Colonic mucosa (tissue), 4 donors: ENCODE results near the gene STK32B. TPM values are rescaled to one million over a fixed set of nuclear protein-coding genes. Genes with fewer than 3 reads are reported as not detected.

Experiments
- DNase-seq: peaks from one replicate; pipeline ENCODE4 v3.0.0-alpha.2; 2020
- H3K27ac ChIP-seq: fragments of 200-600 bp; one replicate; pipeline ENCODE4 v1.8.0; 2021
- H3K27me3 ChIP-seq: fragments of 200-600 bp; one replicate; pipeline ENCODE4 v1.8.0; 2021
- H3K36me3 ChIP-seq: fragments of 200-600 bp; one replicate; pipeline ENCODE4 v1.8.0; 2021
- H3K4me1 ChIP-seq: fragments of 200-600 bp; one replicate; pipeline ENCODE4 v1.8.0; 2021; ENCODE audit warnings: mild to moderate bottlenecking
- H3K4me3 ChIP-seq: fragments of 200-600 bp; one replicate; pipeline ENCODE4 v1.8.0; 2021
- H3K9ac ChIP-seq, 2 donors: one replicate each; pipeline ENCODE4 v1.7.0; 2013; ENCODE audit warnings: control low read depth in 2 of 2, low read depth in 2 of 2, low read length in 2 of 2
- H3K9me3 ChIP-seq: fragments of 200-600 bp; one replicate; pipeline ENCODE4 v1.8.0; 2021
- intact Hi-C: fragments of 100-400 bp; cut with DNase I; formaldehyde crosslinking; loops from one replicate; pipeline ENCODE4 v1.14.1; 2022
- total RNA-seq, 2 donors: library from RNA; stranded (reverse); fragmentation: NEBNext Ultra II Directional in 1 of 2; extraction: Animal tissue kit (Norgen Biotek cat#: 25700) in 1 of 2; gene quantifications; one replicate each; pipeline ENCODE4 v1.2.1, GENCODE V29; 2021
- TF ChIP-seq, protein P1 (sequence below): fragments of 200-600 bp; IDR thresholded peaks from one replicate; pipeline ENCODE4 v1.8.0; 2022; ENCODE audit warnings: antibody characterized with exemption, mild to moderate bottlenecking
- donor health status: healthy.
- donor health status: DM: no; HTN: no; CAD: no.
- donor health status: DM: no; HTN: no; CAD: no.

The STK32B gene
- total RNA-seq, 2 donors from 2014 or later: 0.64 to 0.82 TPM

DNA sequence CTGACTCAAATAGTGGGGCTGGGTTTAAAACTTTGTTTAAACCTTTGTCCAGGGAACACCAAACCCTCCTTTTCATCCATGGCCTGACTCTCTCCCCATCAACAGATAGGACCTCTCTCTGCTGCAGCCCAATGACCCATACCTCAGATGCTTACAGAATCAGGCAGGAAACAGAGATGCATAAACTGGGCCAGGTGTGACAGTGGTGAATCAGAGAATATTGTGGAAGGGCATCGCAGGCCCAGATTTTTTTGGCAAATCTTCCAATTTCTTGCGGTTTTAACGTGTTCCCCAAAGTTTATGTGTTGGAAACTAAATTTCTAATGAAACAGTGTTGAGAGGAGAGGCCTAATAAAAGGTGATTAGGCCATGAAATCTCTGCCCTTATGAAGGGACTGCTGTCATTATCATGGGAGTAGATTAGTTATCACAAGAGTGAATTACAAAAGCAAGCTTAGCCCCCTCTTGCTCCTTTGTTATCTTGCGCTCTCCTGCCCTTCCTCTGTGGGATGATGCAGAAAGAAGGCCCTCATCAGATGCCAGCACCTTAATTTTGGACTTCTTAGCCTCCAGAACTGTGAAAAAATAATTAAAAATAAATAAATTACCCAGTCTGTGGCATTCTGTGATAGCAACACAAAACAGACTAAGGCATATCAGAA, 82.8 kb downstream of the STK32B start:
- Histone ChIP-seq H3K27ac (no peak overlapping the region), H3K27me3 (no peaks in the 10 kb centered on the region), H3K9ac (no peak overlapping the region), H3K36me3 (no peaks in the 10 kb centered on the region), H3K9me3 (no peaks in the 10 kb centered on the region), H3K4me1 (no peaks in the 10 kb centered on the region), H3K4me3 (no peak overlapping the region)
- DNase-seq: no peak
- intact Hi-C loops: no loop called here
- TF ChIP-seq, protein P1, sequence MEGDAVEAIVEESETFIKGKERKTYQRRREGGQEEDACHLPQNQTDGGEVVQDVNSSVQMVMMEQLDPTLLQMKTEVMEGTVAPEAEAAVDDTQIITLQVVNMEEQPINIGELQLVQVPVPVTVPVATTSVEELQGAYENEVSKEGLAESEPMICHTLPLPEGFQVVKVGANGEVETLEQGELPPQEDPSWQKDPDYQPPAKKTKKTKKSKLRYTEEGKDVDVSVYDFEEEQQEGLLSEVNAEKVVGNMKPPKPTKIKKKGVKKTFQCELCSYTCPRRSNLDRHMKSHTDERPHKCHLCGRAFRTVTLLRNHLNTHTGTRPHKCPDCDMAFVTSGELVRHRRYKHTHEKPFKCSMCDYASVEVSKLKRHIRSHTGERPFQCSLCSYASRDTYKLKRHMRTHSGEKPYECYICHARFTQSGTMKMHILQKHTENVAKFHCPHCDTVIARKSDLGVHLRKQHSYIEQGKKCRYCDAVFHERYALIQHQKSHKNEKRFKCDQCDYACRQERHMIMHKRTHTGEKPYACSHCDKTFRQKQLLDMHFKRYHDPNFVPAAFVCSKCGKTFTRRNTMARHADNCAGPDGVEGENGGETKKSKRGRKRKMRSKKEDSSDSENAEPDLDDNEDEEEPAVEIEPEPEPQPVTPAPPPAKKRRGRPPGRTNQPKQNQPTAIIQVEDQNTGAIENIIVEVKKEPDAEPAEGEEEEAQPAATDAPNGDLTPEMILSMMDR: no peak

DNA sequence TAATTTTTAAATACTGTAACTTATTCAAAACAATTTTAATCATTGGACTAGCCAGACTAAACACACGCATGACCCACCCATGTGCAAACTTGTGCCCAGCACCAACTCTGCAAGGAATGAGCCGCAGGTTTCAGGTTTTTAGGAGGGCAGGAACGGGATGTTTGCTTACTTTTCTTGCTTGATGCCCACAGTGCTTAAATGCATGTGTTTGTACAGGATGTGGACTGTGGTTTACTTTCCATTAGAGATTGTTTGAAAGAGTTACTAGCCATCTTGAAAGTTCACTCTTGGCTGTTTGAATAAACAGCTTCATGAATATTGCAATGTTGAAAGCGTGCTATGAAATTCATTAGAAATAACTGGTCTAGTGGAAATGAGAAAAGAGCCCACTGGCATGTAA, 83.3 kb downstream of the STK32B start:
- intact Hi-C loops: no loop called here
- H3K9ac ChIP-seq: no peak overlapping the region
- DNase-seq: no peak
- no peaks in the 10 kb centered on the region for H3K9me3 ChIP-seq
- no peaks in the 10 kb centered on the region for H3K27me3 ChIP-seq
- no peak overlapping the region for H3K27ac ChIP-seq
- no peaks in the 10 kb centered on the region for H3K4me1 ChIP-seq
- no peaks in the 10 kb centered on the region for H3K36me3 ChIP-seq
- H3K4me3 ChIP-seq: no peak overlapping the region
- TF ChIP-seq, protein P1: no peak

DNA sequence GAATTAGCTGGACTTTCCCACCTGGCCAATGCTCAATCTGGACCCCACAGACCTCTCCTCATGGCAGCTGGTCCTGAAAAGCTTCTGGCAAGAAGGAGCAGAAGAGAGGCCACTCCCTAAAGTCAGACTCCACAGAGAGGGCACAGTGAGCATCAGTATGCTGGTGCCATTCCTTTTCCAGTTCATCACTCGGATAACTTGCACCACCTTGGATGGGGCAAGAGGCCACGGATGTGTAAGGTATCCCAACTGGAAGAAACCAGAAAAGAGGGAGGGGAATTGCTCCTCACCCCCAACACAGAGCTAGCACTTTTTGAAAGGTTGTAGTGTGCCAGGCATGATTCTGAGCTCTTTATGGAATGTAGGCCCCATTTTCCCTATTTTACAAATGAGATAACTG, 85.9 kb downstream of the STK32B start:
- Histone ChIP-seq H3K4me1 (no peaks in the 10 kb centered on the region), H3K27ac (no peak overlapping the region), H3K27me3 (no peaks in the 10 kb centered on the region), H3K9me3 (no peaks in the 10 kb centered on the region), H3K9ac (no peak overlapping the region), H3K36me3 (no peaks in the 10 kb centered on the region), H3K4me3 (no peak overlapping the region)
- TF ChIP-seq, protein P1: no peak
- no peak for DNase-seq
- intact Hi-C loops: no loop called here

DNA sequence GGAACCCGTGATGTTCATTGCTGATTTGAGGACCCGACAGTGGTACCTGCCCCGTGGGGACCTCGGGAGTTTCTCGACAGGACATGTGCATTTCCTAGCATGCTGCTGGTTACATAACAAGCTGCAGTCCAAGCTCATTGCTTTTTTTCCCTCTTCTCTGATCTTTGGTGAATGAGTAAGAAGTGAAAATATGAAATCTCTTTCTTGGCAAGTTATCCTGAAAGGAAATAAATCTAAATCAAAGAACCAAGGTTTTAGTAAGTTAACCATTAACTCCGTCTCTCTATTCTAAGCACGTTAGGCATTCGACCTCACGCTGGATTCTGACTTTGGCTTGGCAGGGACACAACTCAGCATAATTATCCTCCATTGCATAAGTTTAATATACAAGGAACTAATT, 86.6 kb downstream of the STK32B start:
- no peaks in the 10 kb centered on the region for H3K27me3 ChIP-seq
- no peaks in the 10 kb centered on the region for H3K9me3 ChIP-seq
- H3K9ac ChIP-seq: no peak overlapping the region
- TF ChIP-seq, protein P1: no peak
- H3K4me3 ChIP-seq: no peak overlapping the region
- H3K27ac ChIP-seq: no peak overlapping the region
- intact Hi-C loops: no loop called here
- no peaks in the 10 kb centered on the region for H3K4me1 ChIP-seq
- DNase-seq: no peak
- no peaks in the 10 kb centered on the region for H3K36me3 ChIP-seq

DNA sequence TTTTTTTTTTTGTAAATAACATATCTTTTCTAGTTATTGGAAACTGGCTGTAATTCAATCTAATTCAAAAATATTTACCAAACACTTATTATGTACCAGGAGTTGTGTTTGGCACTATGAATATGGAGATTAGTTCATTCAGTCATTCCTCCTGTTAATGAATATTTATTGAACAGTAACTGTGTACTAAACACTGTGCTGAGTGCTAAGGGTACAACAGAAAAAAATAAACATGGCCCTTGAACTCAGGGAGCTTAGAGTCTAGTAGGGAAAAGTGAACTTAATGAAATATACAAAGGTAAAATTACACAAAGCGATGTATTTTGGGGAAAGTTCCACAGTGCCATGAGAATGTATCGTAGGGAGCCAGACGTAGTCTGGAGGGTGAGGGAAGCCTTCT, 87.1 kb downstream of the STK32B start:
- no peak for DNase-seq
- TF ChIP-seq, protein P1: no peak

More for the DNA sequence above, 87.1 kb downstream of the STK32B start:
- no peak overlapping the region for H3K4me3 ChIP-seq
- H3K36me3 ChIP-seq: no peaks in the 10 kb centered on the region
- intact Hi-C loops: no loop called here
- H3K9me3 ChIP-seq: no peaks in the 10 kb centered on the region
- H3K4me1 ChIP-seq: no peaks in the 10 kb centered on the region
- H3K27me3 ChIP-seq: no peaks in the 10 kb centered on the region
- no peak overlapping the region for H3K9ac ChIP-seq
- no peak overlapping the region for H3K27ac ChIP-seq
